ENCODE results near the gene ZNF768.

Gene ZNF768

DNA sequence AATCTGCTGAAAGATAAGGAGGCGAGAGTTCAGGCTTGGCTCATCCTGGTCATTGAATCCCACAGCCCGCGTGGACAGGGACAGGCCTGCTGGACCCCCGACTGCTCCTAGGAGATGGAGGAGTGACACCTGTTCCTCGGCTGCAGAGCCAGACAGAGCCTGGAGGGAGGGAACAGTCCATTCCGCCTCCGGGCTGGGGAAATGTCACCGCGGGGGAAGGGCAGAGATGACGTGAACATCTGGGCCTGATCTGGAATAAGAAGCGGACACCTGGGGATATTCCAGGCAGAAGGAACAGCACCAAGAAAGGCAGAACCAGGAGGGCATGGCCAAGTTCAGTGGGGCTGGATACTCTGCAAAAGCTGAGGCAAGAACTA lies 6.8 kb upstream of the ZNF768 start:
- in situ Hi-C loops (cut with MboI; ENCODE audit: low pct_unique_long_range_greater_than_20kb, low sequenced_read_pairs, unreplicated experiment) = loop anchor here (10.0 to 25.0 kb wide), 2 partner anchors 78 to 104 kb away; no protein-coding TSS in a partner anchor
- no peak for DNase-seq (ENCODE audit: low spot score)
- no peak for TF ChIP-seq CTCF (IDR thresholded peaks at IDR 0.05; ENCODE audit: extremely low read depth, insufficient read depth, missing control alignments)

GRCh38 chr16:30532285-30533145 lies 6.1 kb upstream of the ZNF768 start:
- in situ Hi-C loops (cut with MboI; ENCODE audit: low pct_unique_long_range_greater_than_20kb, low sequenced_read_pairs, unreplicated experiment) = loop anchor here (10.0 to 25.0 kb wide), 2 partner anchors 78 to 105 kb away; no protein-coding TSS in a partner anchor
- no peak for DNase-seq (ENCODE audit: low spot score)
- TF ChIP-seq CTCF (IDR thresholded peaks at IDR 0.05; ENCODE audit: extremely low read depth, insufficient read depth, missing control alignments) = no peak

- no peak for DNase-seq (ENCODE audit: low spot score)
- in situ Hi-C loops (cut with MboI; ENCODE audit: low pct_unique_long_range_greater_than_20kb, low sequenced_read_pairs, unreplicated experiment) = loop anchor here (10.0 to 25.0 kb wide), 2 partner anchors 76 to 107 kb away; no protein-coding TSS in a partner anchor
- no peak for TF ChIP-seq CTCF (IDR thresholded peaks at IDR 0.05; ENCODE audit: extremely low read depth, insufficient read depth, missing control alignments)
These were observed 4.0 kb upstream of the ZNF768 start for GRCh38 chr16:30530163-30531037.

GRCh38 chr16:30528799-30529457 lies 2.6 kb upstream of the ZNF768 start:
- DNase-seq (ENCODE audit: low spot score) = no peak
- in situ Hi-C loops (cut with MboI; ENCODE audit: low pct_unique_long_range_greater_than_20kb, low sequenced_read_pairs, unreplicated experiment) = loop anchor here (25.0 kb wide), 1 partner anchor 108 kb away; no protein-coding TSS in a partner anchor
- no peak for TF ChIP-seq CTCF (IDR thresholded peaks at IDR 0.05; ENCODE audit: extremely low read depth, insufficient read depth, missing control alignments)

DNA sequence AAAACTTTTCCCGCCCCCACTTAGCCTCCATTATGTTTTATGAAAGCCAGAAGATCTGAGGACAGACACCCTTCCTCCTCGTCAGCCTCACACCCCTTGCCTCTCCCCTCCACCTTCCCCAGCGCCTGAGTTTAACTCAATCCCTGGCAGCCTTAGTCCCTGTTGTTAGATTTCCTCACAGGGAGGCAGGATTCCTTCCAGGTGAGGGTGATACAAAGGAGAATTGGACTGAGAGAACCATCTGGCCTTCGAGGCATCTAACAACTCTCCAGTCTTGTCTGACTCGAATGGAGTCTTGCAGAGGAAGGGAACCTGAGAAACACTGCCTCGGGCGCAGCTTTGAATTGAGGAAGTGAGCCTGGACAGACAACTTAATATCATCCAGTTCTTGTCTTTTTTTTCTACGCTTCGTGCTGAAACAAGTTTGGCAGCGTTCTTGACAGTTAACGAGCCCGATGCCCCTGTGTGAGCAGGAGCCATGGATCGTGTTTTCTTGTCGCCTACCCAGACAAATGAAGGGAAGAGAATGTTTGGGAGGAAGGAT lies 1.3 kb upstream of the ZNF768 start:
- TF ChIP-seq CTCF (IDR thresholded peaks at IDR 0.05; ENCODE audit: extremely low read depth, insufficient read depth, missing control alignments) = no peak
- in situ Hi-C loops (cut with MboI; ENCODE audit: low pct_unique_long_range_greater_than_20kb, low sequenced_read_pairs, unreplicated experiment) = loop anchor here (25.0 kb wide), 1 partner anchor 110 kb away; no protein-coding TSS in a partner anchor
- DNase-seq (ENCODE audit: low spot score) = peak; percentile 79
